Measurements from ENCODE around the gene TMEM121. TPM values are rescaled to one million over a fixed set of nuclear protein-coding genes. Genes with fewer than 3 reads are reported as not detected.

TMEM121 gene
- total RNA-seq, 4 donors from 2014 or later: 0.48 to 0.96 TPM; not detected in 2

- WGBS, 2 donors (ENCODE audit: low coverage in 1 of 2): 86% methylated on average over 12 of the region's 18 CpGs; no CpG with 5 or more reads in 1 of the 2 donors
- TF ChIP-seq CTCF (IDR thresholded peaks at IDR 0.05): no peak
- TF ChIP-seq EP300 (IDR thresholded peaks at IDR 0.05; ENCODE audit: low read depth): no peak
- no peak for TF ChIP-seq POLR2AphosphoS5 (IDR thresholded peaks at IDR 0.05)
- no peak for TF ChIP-seq POLR2A (IDR thresholded peaks at IDR 0.05)
- Histone ChIP-seq H3K27ac (no peak overlapping the region), H3K36me3 (no peaks in the 10 kb centered on the region), H3K27me3 (no peaks in the 10 kb centered on the region), H3K4me1 (peaks cover 0 to 9% (median 7%) of the 10 kb centered on the region in 4 donors), H3K4me3 (no peak overlapping the region), H3K9me3 (no peaks in the 10 kb centered on the region)
- in situ Hi-C loops (cut with MboI; ENCODE audit: low pct_ligation_motif_present in 1 of 4, low pct_unique_long_range_greater_than_20kb in 1 of 4, low sequenced_read_pairs in 3 of 4) (no loop called here), intact Hi-C loops (cut with DNase I; ENCODE audit: low total_unique reads) (no loop called here)
- DNase-seq: no peak
Measured at GRCh38 chr14:105495990-105496830, 30.2 kb upstream of the TMEM121 start.

- no peak for DNase-seq
- Histone ChIP-seq H3K4me1 (peaks cover 0 to 1% (median under 1%) of the 10 kb centered on the region in 4 donors), H3K4me3 (no peak overlapping the region), H3K36me3 (no peaks in the 10 kb centered on the region), H3K27me3 (no peaks in the 10 kb centered on the region), H3K27ac (no peak overlapping the region), H3K9me3 (no peaks in the 10 kb centered on the region)
- intact Hi-C loops (cut with DNase I; ENCODE audit: low total_unique reads): no loop called here
- 94% methylated on average over 26 of the region's 32 CpGs; no CpG with 5 or more reads in 1 of the 2 donors for WGBS, 2 donors (ENCODE audit: low coverage in 1 of 2)
- TF ChIP-seq CTCF (IDR thresholded peaks at IDR 0.05) (no peak), EP300 (IDR thresholded peaks at IDR 0.05; ENCODE audit: low read depth) (no peak), POLR2A (IDR thresholded peaks at IDR 0.05) (no peak), POLR2AphosphoS5 (IDR thresholded peaks at IDR 0.05) (no peak)
- in situ Hi-C loops (cut with MboI; ENCODE audit: low pct_ligation_motif_present in 1 of 4, low pct_unique_long_range_greater_than_20kb in 1 of 4, low sequenced_read_pairs in 3 of 4): no loop called here
Measured at GRCh38 chr14:105496831-105497591, 29.4 kb upstream of the TMEM121 start.

- Histone ChIP-seq H3K9me3 (no peaks in the 10 kb centered on the region), H3K36me3 (no peaks in the 10 kb centered on the region), H3K27ac (no peak overlapping the region), H3K27me3 (no peaks in the 10 kb centered on the region), H3K4me3 (no peak overlapping the region), H3K4me1 (no peaks in the 10 kb centered on the region)
- TF ChIP-seq EP300 (IDR thresholded peaks at IDR 0.05; ENCODE audit: low read depth) (no peak), CTCF (IDR thresholded peaks at IDR 0.05) (no peak)
- WGBS, 2 donors (ENCODE audit: low coverage in 1 of 2): 93% methylated on average over 3 to 31 of the region's 31 CpGs
- no peak for DNase-seq
- intact Hi-C loops (cut with DNase I; ENCODE audit: low total_unique reads) (no loop called here), in situ Hi-C loops (cut with MboI; ENCODE audit: low pct_ligation_motif_present in 1 of 4, low pct_unique_long_range_greater_than_20kb in 1 of 4, low sequenced_read_pairs in 3 of 4) (no loop called here)
Measured at GRCh38 chr14:105497671-105498429, 28.5 kb upstream of the TMEM121 start.
